IPS-15b (cell line): ENCODE data around the gene CSE1L.
A peak's percentile ranks its signal among the peaks of the same experiment; 100 is the strongest.
"Not testable (repeated sequence)": the region's sequence is repeated elsewhere in the genome, so short reads cannot be mapped to it uniquely, and the experiment has no call there.

ENCODE experiments used
- H3K27me3 ChIP-seq: one replicate; pipeline ENCODE4 v1.6.1; 2013; ENCODE audit warnings: low read length; ENCODE audit not compliant: control insufficient read depth, insufficient read depth
- H3K36me3 ChIP-seq: one replicate; pipeline ENCODE4 v1.6.1; 2013; ENCODE audit warnings: low read length; ENCODE audit not compliant: control insufficient read depth, insufficient read depth
- H3K4me1 ChIP-seq: one replicate; pipeline ENCODE4 v1.6.1; 2013; ENCODE audit warnings: mild to moderate bottlenecking, low read length; ENCODE audit not compliant: control insufficient read depth, insufficient read depth
- H3K4me3 ChIP-seq: one replicate; pipeline ENCODE4 v1.5.1; 2013; ENCODE audit warnings: low read depth, low read length
- H3K9ac ChIP-seq: one replicate; pipeline ENCODE4 v1.6.1; 2013; ENCODE audit warnings: low read depth, mild to moderate bottlenecking, low read length
- H3K9me3 ChIP-seq: one replicate; pipeline ENCODE4 v1.6.1; 2013; ENCODE audit warnings: mild to moderate bottlenecking, low read length; ENCODE audit not compliant: control insufficient read depth, insufficient read depth

The CSE1L gene

DNA sequence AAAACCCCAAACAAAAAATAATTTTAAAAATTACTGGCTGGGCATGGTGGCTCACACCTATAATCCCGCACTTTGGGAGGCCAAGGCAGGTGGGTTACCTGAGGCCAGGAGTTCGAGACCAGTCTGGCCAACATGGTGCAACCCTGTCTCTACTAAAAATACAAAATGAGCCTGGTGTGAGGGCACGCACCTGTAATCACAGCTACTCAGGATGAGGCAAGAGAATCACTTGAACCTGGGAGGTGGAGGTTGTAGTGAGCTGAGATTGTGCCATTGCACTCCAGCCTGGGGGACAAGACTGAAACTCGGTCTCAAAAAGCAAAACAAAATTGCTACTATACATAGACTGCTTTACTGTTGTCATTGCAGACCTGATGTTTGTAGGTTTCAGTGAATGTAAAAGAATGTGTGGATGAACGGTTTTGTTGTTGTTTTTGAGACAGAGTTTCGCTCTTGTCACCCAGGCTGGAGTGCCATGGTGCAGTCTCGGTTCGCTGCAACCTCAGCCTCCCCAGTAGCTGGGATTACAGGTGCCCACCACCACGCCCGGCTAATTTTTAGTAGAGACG lies 59.0 kb downstream of the CSE1L start:
- not testable (repeated sequence) for H3K9ac ChIP-seq, H3K4me3 ChIP-seq, H3K27me3 ChIP-seq, H3K4me1 ChIP-seq, H3K9me3 ChIP-seq
- peaks cover 19% of the 10 kb centered on the region for H3K36me3 ChIP-seq

DNA sequence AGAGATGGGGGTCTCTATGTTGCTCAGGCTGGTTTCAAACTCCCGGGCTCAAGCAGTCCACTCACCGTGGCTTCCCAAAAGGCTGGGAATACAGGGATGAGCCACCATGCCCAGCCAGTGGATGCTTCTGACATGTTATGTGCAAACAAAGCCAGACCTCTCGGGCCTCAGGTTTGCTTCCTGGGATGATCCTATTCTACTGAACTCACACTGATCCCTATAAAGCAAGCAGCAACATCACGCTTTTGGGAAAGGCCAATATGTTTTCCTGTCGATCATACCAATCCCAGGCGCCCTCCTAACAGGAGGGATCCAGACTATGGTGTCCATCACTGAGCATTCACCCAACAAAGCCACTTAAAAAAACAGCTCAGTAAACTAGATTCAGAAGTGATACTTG lies 60.2 kb downstream of the CSE1L start:
- H3K9ac ChIP-seq = no peak overlapping the region
- no peaks in the 10 kb centered on the region for H3K27me3 ChIP-seq
- H3K9me3 ChIP-seq = no peaks in the 10 kb centered on the region
- no peak overlapping the region for H3K4me3 ChIP-seq
- H3K36me3 ChIP-seq = peaks cover 17% of the 10 kb centered on the region
- no peaks in the 10 kb centered on the region for H3K4me1 ChIP-seq

DNA sequence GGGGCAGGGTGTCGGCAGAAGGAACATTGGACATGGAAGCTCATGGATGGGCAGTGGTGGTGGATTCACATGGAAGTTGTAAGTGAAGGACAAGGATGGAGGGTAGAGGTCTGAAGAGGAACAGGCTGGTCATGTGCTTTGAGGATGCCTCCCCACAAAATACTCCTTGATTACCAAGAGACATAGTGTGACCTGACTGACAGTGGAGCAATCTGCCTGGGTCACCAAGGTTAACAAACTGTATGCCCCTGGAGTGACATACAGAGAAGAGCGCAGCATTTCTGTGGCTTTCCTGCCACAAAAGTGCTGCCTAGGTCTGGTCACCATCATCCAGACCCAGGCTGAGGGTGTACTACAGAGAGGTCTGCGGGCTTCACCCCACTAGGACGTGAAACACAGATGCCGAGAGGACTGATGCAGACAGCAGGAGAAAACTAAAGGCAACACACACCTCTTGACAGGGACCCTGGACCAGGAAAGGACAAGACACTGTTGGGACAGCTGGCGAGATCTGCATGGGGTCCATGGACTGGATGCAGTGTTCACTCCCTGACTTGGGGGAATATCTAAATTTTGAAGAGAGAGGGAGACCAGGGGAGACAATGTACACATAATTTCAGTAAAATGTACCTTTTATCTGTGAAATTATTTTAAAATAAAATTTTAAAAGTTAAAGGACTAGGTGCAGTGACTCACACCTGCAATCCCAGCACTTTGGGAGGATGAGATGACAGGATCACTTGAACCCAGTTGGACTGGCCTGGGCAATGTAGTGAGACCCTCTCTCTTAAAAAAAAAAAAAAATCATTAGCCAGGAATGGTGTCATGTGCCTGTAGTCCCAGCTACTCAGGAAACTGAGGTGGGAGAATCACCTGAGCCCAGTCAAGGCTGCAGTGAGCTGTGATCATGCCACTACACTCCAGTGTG lies 64.9 kb downstream of the CSE1L start:
- H3K9me3 ChIP-seq = no peaks in the 10 kb centered on the region
- H3K27me3 ChIP-seq = no peaks in the 10 kb centered on the region
- H3K9ac ChIP-seq = no peak overlapping the region
- H3K4me3 ChIP-seq = no peak overlapping the region
- peaks cover 8% of the 10 kb centered on the region for H3K36me3 ChIP-seq
- no peaks in the 10 kb centered on the region for H3K4me1 ChIP-seq

DNA sequence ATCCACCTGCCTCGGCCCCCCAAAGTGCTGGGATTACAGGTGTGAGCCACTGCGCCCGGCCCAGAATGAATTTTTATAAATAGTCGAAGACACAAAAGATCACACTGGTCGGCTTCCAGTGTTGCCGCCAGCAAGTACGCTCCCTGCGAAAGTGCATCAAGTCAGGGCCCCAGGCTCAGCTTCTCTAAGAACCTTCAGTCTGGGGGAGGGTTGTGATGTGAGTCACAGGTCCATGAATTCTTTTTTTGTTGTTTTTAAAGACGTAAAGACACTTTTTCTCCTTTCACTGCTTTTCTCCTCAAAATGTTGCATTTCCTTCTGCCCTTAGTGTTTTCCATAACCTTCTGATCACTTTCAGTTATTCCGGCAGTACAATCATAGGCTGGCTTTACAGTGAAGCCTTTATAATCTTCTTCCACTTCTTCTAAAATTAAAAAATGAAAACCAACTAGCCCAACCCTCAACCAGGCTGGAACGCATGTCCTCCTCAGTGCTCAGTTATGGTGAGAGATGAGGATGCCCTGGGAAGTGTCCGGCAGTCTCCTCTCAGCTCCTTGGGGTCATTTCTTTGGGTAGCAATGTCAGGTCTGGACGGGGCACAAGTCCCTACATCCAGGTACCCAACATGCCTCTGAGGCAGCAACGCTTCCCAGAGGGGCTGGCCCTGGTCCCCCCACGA lies 66.6 kb downstream of the CSE1L start:
- H3K36me3 ChIP-seq = peaks cover 21% of the 10 kb centered on the region

DNA sequence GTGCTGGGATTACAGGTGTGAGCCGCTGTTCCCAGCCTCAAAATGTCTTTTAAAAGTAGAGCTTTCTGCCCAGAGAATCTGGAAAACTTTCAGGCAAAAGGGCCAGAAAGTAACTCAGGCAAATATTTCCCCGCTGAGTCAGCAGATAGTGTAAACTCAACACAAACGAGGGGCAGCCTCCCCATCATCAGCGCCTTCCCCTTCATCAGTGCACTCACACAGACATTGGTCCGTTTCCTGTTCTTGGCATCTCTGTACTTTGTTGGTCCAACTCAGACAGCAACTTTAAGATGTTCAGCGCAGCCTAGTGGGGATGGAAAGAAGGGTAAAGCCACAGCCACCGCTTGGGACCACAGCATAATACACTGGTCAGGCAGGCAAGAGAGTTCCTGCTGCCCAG lies 69.5 kb downstream of the CSE1L start:
- no peaks in the 10 kb centered on the region for H3K9me3 ChIP-seq
- no peaks in the 10 kb centered on the region for H3K4me1 ChIP-seq
- H3K36me3 ChIP-seq = peaks cover 37% of the 10 kb centered on the region
- no peaks in the 10 kb centered on the region for H3K27me3 ChIP-seq
- no peak overlapping the region for H3K9ac ChIP-seq
- no peak overlapping the region for H3K4me3 ChIP-seq

More for the DNA sequence above, 66.6 kb downstream of the CSE1L start:
- no peaks in the 10 kb centered on the region for H3K9me3 ChIP-seq
- H3K27me3 ChIP-seq = no peaks in the 10 kb centered on the region
- no peak overlapping the region for H3K4me3 ChIP-seq
- H3K9ac ChIP-seq = no peak overlapping the region
- H3K4me1 ChIP-seq = no peaks in the 10 kb centered on the region

DNA sequence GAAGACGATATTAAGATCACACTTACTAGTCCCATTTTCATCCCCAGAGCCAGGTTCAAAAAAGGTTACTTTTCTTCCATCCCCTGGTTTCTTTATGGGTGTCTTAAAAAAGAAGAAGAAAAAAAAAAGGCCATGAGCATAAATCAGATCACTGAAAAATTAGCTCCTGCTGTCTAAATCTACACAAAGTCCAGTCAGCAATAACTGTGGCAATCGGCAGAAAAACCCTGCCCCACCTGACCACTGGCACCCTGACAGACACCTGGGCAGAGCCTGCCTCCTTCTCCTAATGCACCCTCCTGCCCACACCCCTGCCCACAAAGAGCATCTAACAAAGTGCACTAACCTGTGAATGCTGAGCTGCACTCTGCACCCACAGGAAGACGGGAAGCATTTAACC lies 72.2 kb downstream of the CSE1L start:
- no peak overlapping the region for H3K4me3 ChIP-seq
- H3K9ac ChIP-seq = no peak overlapping the region
- H3K27me3 ChIP-seq = no peaks in the 10 kb centered on the region
- no peaks in the 10 kb centered on the region for H3K9me3 ChIP-seq
- peaks cover 36% of the 10 kb centered on the region for H3K36me3 ChIP-seq
- H3K4me1 ChIP-seq = no peaks in the 10 kb centered on the region

DNA sequence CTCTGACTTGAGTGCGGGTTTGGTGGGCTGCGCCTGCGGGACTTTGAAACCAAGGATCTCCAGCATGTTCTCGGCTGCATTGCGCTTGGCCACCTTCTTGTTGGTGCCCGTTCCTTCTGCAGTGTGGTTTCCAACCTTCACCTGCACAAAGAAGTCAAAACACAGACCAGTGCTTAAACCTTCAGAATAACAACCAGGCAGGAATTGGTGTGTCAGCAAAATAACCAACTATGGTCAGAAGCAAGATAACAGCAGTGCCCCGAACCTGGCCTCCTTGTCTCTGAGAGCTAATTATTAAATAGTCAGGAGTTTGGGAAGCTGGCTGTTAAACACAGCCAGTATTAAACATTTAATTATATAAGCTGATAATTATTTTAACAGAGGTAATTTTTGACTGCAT lies 73.9 kb downstream of the CSE1L start:
- peaks cover 39% of the 10 kb centered on the region for H3K36me3 ChIP-seq

DNA sequence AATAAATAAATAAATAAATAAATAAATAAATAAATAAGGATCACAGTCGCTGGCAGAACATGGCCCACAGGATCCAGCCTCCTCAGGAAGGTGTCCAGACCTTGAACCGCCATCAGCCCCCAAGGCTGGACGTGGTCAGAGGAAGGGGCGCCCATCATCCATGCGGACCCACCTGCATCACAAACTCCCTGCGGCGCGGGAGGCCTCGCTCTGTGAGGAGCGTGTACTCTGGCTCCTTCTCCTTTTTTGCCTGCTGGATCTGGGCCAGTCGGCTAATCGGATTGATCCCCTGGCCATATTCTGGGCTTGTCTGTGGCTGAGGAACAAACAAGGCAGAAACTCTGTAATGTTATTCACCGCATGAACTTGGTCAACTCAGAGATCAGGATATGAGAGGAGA lies 76.8 kb downstream of the CSE1L start:
- no peaks in the 10 kb centered on the region for H3K9me3 ChIP-seq
- no peak overlapping the region for H3K9ac ChIP-seq
- no peaks in the 10 kb centered on the region for H3K4me1 ChIP-seq
- H3K36me3 ChIP-seq = peaks cover 21% of the 10 kb centered on the region
- no peak overlapping the region for H3K4me3 ChIP-seq
- H3K27me3 ChIP-seq = no peaks in the 10 kb centered on the region

More for the DNA sequence above, 73.9 kb downstream of the CSE1L start:
- Histone ChIP-seq H3K27me3 (no peaks in the 10 kb centered on the region), H3K9ac (no peak overlapping the region), H3K4me3 (no peak overlapping the region), H3K4me1 (no peaks in the 10 kb centered on the region), H3K9me3 (no peaks in the 10 kb centered on the region)

DNA sequence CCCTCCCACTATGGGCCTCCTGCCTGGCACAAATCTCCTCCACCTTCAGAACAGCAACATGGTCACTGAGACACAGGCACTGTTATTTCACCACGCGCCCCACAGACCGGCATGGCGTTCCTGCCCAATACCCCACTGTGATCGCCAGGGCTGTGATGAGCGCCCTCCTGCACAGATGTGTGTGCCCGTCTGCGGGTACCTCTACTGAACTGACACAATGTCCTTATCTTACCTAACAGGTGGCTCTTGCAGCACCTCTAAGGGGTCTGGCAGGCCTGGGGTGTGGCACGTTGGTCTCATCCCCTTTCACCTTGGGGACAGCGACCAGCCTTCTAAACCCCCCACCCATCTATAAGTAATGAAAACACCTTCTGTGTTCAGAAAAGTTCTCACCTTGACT lies 77.9 kb downstream of the CSE1L start:
- Histone ChIP-seq H3K9me3 (no peaks in the 10 kb centered on the region), H3K27me3 (no peaks in the 10 kb centered on the region), H3K36me3 (peaks cover 13% of the 10 kb centered on the region), H3K4me3 (no peak overlapping the region), H3K9ac (no peak overlapping the region), H3K4me1 (no peaks in the 10 kb centered on the region)

DNA sequence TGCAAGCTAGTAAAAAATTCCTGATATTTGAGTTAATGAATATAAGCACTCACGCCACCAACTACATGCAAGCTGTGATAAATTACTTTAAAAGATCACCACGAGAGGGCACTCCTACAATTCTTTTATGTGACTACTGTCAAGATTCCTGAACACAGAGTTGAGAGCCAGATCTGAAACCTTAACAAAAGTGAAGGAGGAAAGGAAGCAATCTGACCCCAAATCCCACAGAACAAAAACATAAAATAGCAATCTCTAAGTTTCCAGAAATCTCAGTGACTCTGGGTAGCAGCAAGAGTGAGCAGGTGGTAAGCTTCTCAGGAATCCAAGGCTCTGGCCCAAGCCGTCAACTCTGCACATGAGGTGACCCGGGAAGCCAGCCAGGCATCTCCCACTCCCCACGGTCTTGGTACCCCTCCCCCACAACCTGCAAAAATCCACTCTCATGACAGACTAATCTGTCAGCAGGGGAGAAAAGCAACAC lies 86.9 kb downstream of the CSE1L start:
- Histone ChIP-seq H3K27me3 (no peaks in the 10 kb centered on the region), H3K36me3 (peaks cover 3% of the 10 kb centered on the region), H3K9ac (no peak overlapping the region), H3K9me3 (no peaks in the 10 kb centered on the region), H3K4me3 (no peak overlapping the region), H3K4me1 (no peaks in the 10 kb centered on the region)

DNA sequence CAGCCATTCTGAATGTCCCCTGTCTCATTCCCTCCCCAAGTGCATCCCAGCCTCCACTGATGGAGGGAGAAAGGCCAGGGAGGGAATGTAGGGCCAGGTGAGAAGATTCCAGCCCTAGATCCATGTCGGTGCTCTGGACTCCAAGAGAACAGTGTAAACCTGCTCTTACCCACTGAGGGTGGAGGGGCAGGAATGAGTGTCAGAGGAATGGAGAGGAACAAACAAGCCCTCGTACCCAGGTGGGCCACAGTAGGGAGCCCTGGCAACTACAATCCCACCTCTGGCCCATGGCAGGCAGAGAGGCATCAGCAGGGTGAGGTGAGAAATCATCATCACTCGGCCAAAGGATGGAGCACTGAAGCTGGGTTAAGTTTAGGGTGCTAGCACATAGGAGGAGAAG lies 87.5 kb downstream of the CSE1L start:
- no peaks in the 10 kb centered on the region for H3K4me1 ChIP-seq
- H3K36me3 ChIP-seq = peaks cover 3% of the 10 kb centered on the region
- peak overlapping the region; percentile 13 for H3K9ac ChIP-seq
- no peak overlapping the region for H3K4me3 ChIP-seq
- no peaks in the 10 kb centered on the region for H3K27me3 ChIP-seq
- no peaks in the 10 kb centered on the region for H3K9me3 ChIP-seq
